ENCODE measurements around the gene TNNC2.

The TNNC2 gene

GRCh38 chr20:45781391-45781931 is 45.7 kb downstream of the TNNC2 start:
- DNase-seq (ENCODE audit: low spot score), result no peak

- DNase-seq (ENCODE audit: low spot score), result no peak
These were observed 47.0 kb downstream of the TNNC2 start for GRCh38 chr20:45780159-45780558.

GRCh38 chr20:45779011-45779915 is 47.8 kb downstream of the TNNC2 start:
- no peak for DNase-seq (ENCODE audit: low spot score)

GRCh38 chr20:45776931-45777330 is 50.2 kb downstream of the TNNC2 start:
- no peak for DNase-seq (ENCODE audit: low spot score)

GRCh38 chr20:45775411-45775810 is 51.7 kb downstream of the TNNC2 start:
- DNase-seq (ENCODE audit: low spot score), result no peak

DNA sequence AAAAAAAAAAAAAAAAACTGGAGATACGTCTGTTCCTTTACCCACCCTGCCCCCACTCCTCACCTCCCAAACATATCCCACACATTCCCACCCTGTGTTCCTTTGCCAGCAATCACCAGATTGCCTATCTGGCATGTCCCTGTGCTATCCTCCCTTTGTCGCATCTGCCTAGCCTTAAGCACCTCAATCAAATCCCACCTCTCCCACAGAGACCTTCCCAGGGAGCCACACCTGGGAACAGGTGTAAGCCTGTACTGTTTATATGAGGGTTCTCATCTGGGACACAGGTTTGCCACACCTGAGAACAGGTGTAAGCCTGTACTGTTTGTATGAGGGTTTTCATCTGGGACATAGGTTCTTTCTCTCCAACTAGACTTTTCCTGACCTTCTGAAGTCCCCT is 52.2 kb downstream of the TNNC2 start:
- no peak for DNase-seq (ENCODE audit: low spot score)

Measured in cerebellar cortex (tissue), 1 donor.